ENCODE results near the gene PSMD14. TPM values are rescaled to one million over a fixed set of nuclear protein-coding genes. Genes with fewer than 3 reads are reported as not detected.

PSMD14 gene
- total and polyA plus RNA-seq, 2 of the 8 experiments (the other 6 are each of a cell fraction or from before 2014, with no cell fraction given), result 53.9 to 88.7 TPM

- Histone ChIP-seq H3K27me3 (replicated peaks in 1 of 4; ENCODE audit: control insufficient read depth in 3 of 4, extremely low read depth in 1 of 4, insufficient read depth in 3 of 4, low read length in 3 of 4) (peaks cover 0 to 1% (median 0%) of the 10 kb centered on the region in 4 experiments; a peak in 1 of 7 replicates), H3K18ac (ENCODE audit: extremely low read depth, low read length) (no peak overlapping the region), H3K56ac (replicated peaks; ENCODE audit: insufficient read length, low read depth, low read length) (no peak overlapping the region), H2AFZ (ENCODE audit: low read length) (no peak overlapping the region), H3K79me2 (ENCODE audit: control insufficient read depth in 1 of 2, insufficient read depth in 2 of 2, low read length in 2 of 2) (no peaks in the 10 kb centered on the region), H3K4ac (replicated peaks; ENCODE audit: insufficient read length, low read depth, low read length) (no peak overlapping the region), H2BK15ac (ENCODE audit: low read length) (no peak overlapping the region), H3K79me1 (ENCODE audit: low read depth, low read length) (no peaks in the 10 kb centered on the region), H4K91ac (replicated peaks; ENCODE audit: insufficient read length, low read length) (no peak overlapping the region), H4K8ac (ENCODE audit: extremely low read depth, insufficient read depth, low read length) (no peak overlapping the region), H4K5ac (ENCODE audit: insufficient read length, low read depth, low read length) (no peak overlapping the region), H3K23ac (ENCODE audit: insufficient read length) (no peak overlapping the region), H2BK12ac (ENCODE audit: low read depth, low read length) (no peak overlapping the region), H2BK120ac (replicated peaks; ENCODE audit: low read depth, low read length) (no peak overlapping the region), H4K20me1 (replicated peaks in 1 of 2; ENCODE audit: control insufficient read depth in 1 of 2, insufficient read depth in 2 of 2, low read length in 2 of 2) (no peaks in the 10 kb centered on the region), H3K36me3 (ENCODE audit: control insufficient read depth in 2 of 4, insufficient read depth in 4 of 4, low read length in 3 of 4) (peaks cover 2 to 21% (median 10%) of the 10 kb centered on the region in 4 experiments; a peak in 6 of 8 replicates), H3K4me1 (replicated peaks in 1 of 4; ENCODE audit: control insufficient read depth in 3 of 4, insufficient read depth in 4 of 4, low read length in 3 of 4) (no peaks in the 10 kb centered on the region), H3K27ac (ENCODE audit: low read depth, low read length) (no peak overlapping the region), H3K4me3 (ENCODE audit: extremely low read depth in 1 of 4, insufficient read depth in 2 of 4, low read depth in 3 of 4, low read length in 4 of 4) (no peak overlapping the region), H3K14ac (ENCODE audit: insufficient read length) (no peak overlapping the region), H2BK5ac (ENCODE audit: low read depth, low read length) (no peak overlapping the region), H3K4me2 (ENCODE audit: insufficient read depth in 1 of 2, low read depth in 2 of 2, low read length in 2 of 2) (no peak overlapping the region), H3K23me2 (ENCODE audit: low read depth, low read length) (no peaks in the 10 kb centered on the region), H2AK5ac (ENCODE audit: low read depth, low read length) (no peak overlapping the region), H3K9me3 (ENCODE audit: insufficient read depth in 2 of 2, low read depth in 1 of 2, low read length in 1 of 2) (no peaks in the 10 kb centered on the region), H3K9ac (replicated peaks in 1 of 4; ENCODE audit: extremely low read depth in 1 of 4, low read depth in 3 of 4, low read length in 3 of 4) (no peak overlapping the region), H2BK20ac (ENCODE audit: low read length) (no peak overlapping the region)
- CTCF ChIA-PET (ENCODE audit: partially characterized antibody), result no interaction called here
- 89% methylated on average over 2 of the region's 2 CpGs; no CpG with 5 or more reads in 1 of the 2 experiments for WGBS, 2 experiments (ENCODE audit: extremely low coverage in 1 of 2, insufficient coverage in 1 of 2, insufficient read length in 1 of 2, insufficient replicate concordance in 2 of 2, low coverage in 1 of 2, low lambda C conversion rate in 2 of 2, missing lambda C conversion rate in 1 of 2)
- FAIRE-seq (no peak), DNase-seq (ENCODE audit: low read depth in 1 of 2, low spot score in 2 of 2) (no peak)
- POLR2A ChIA-PET (ENCODE audit: partially characterized antibody), result no interaction called here
- TF ChIP-seq USF2 (IDR thresholded peaks at IDR 0.05; ENCODE audit: low read length) (no peak), POU5F1 (IDR thresholded peaks at IDR 0.05; ENCODE audit: low read depth, low read length) (no peak), TBP (IDR thresholded peaks at IDR 0.05; ENCODE audit: low read depth, low read length) (no peak), CBX5 (IDR thresholded peaks at IDR 0.05; ENCODE audit: low read depth, low read length) (no peak), SIRT6 (IDR thresholded peaks at IDR 0.05; ENCODE audit: low read length) (no peak), TAF7 (optimal IDR thresholded peaks at IDR 0.05; ENCODE audit: borderline replicate concordance, low read depth, low read length) (no peak), TEAD4 (IDR thresholded peaks at IDR 0.05; ENCODE audit: low read depth, low read length) (no peak), PHF8 (conservative IDR thresholded peaks at IDR 0.05; ENCODE audit: low read depth, low read length) (no peak), ATF3 (IDR thresholded peaks at IDR 0.05; ENCODE audit: insufficient read depth, low read depth, low read length) (no peak), BCL11A (IDR thresholded peaks at IDR 0.05; ENCODE audit: low read depth in 2 of 2, low read length in 2 of 2) (no peak), RBBP5 (IDR thresholded peaks at IDR 0.05; ENCODE audit: borderline replicate concordance, low read depth, low read length) (no peak)
Measured at GRCh38 chr2:161400076-161400475, 91.9 kb downstream of the PSMD14 start.

Data from H1 (cell line).